ENCODE results near the gene CYSTM1.

DNA sequence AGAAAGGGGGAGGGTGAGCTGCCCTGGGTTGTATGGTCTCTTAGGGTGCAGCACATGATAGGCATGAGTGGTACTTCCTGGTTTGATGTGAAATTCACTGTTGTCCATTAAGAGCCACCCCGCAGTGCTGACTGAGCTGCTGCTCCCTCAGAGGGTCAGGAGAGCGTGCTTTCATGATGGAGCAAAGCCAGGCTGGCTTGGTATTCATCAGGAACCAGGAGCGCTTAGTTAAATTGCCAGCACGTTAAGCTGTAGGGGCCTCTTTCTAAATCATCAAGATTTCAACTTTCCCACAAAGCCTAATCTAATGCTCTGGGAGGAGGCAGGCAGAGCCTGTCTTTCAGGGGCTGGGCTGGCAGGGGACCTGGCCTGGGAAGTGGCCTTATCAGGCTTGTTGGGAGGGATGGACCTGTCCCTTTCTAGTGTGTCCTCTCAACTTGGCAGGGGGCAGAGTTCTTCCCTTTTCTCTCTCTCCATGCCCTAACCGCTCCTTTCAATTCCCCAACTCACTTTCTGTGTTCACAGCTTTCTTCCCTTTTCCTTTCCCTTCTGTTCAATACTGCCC lies 7.9 kb downstream of the CYSTM1 start:
- TF ChIP-seq POLR2A (IDR thresholded peaks at IDR 0.05) (no peak), CTCF (IDR thresholded peaks at IDR 0.05) (no peak)
